CD4-positive, alpha-beta T cell (primary cell): ENCODE data around the gene GUCA1C. TPM values are rescaled to one million over a fixed set of nuclear protein-coding genes. Genes with fewer than 3 reads are reported as not detected.

ENCODE experiments used
- ATAC-seq: fragments of 200-7000 bp; cut with Tn5 transposase; one replicate; pipeline ENCODE4 v1.10.0; 2022; ENCODE audit warnings: mild to moderate bottlenecking; ENCODE audit not compliant: poor library complexity
- CTCF ChIA-PET: fragments of 350-600 bp; sonication (Branson Sonifier 250); formaldehyde crosslinking; loops from one replicate; lab custom pipeline; 2021; ENCODE audit warnings: antibody characterized with exemption, inconsistent platforms; lab: Charles Lee
- POLR2A ChIA-PET: fragments of 350-600 bp; sonication (Branson Sonifier 250); formaldehyde crosslinking; loops from one replicate; lab custom pipeline; 2021; ENCODE audit warnings: antibody characterized with exemption, inconsistent platforms; lab: Charles Lee
- DNase-seq, 14 experiments: peaks; one replicate each; pipeline ENCODE4 v3.0.0-alpha.2; 2013 to 2020; ENCODE audit warnings: mixed read lengths in 2 of 14
- H3K27ac ChIP-seq, 2 donors: one replicate each; pipeline versions ENCODE4 v1.5.1 to v1.7.0; 2013; ENCODE audit warnings: low read length in 2 of 2, low read depth in 1 of 2, mild to moderate bottlenecking in 1 of 2
- H3K27me3 ChIP-seq, 2 experiments: 1 replicate in 1 of 2; 2 replicates in 1 of 2; pipeline versions ENCODE4 v1.6.1 to v1.7.0; 2013; ENCODE audit warnings: low read length in 2 of 2, control low read depth in 1 of 2, mild to moderate bottlenecking in 1 of 2, moderate library complexity in 1 of 2; ENCODE audit not compliant: insufficient read depth in 2 of 2, control insufficient read depth in 1 of 2
- H3K36me3 ChIP-seq: one replicate; pipeline ENCODE4 v1.6.1; 2013; ENCODE audit warnings: low read length, control low read depth; ENCODE audit not compliant: insufficient read depth
- H3K4me1 ChIP-seq: one replicate; pipeline ENCODE4 v1.6.1; 2013; ENCODE audit warnings: low read length, control low read depth; ENCODE audit not compliant: insufficient read depth
- H3K4me3 ChIP-seq: one replicate; pipeline ENCODE4 v1.5.1; 2013; ENCODE audit warnings: mild to moderate bottlenecking, low read length, moderate library complexity
- H3K9me3 ChIP-seq, 2 experiments: 1 replicate in 1 of 2; 2 replicates in 1 of 2; pipeline versions ENCODE4 v1.6.1 to v1.7.0; 2013; ENCODE audit warnings: low read length in 2 of 2, mild to moderate bottlenecking in 2 of 2, control low read depth in 1 of 2, moderate library complexity in 1 of 2; ENCODE audit not compliant: control insufficient read depth in 1 of 2, insufficient read depth in 1 of 2
- H3K27ac Mint-ChIP-seq: one replicate; pipeline ENCODE4 v1.8.0; 2020; ENCODE audit warnings: mixed read lengths
- H3K27me3 Mint-ChIP-seq: one replicate; pipeline ENCODE4 v1.8.0; 2021; ENCODE audit warnings: mixed read lengths
- H3K36me3 Mint-ChIP-seq: one replicate; pipeline ENCODE4 v1.8.0; 2021; ENCODE audit warnings: low read depth, mixed read lengths
- H3K4me1 Mint-ChIP-seq: one replicate; pipeline ENCODE4 v1.8.0; 2021; ENCODE audit warnings: low read depth, mixed read lengths
- H3K4me3 Mint-ChIP-seq: one replicate; pipeline ENCODE4 v1.8.0; 2020; ENCODE audit warnings: mild to moderate bottlenecking, mixed read lengths
- H3K9me3 Mint-ChIP-seq: one replicate; pipeline ENCODE4 v1.8.0; 2020; ENCODE audit warnings: mixed read lengths
- CTCF ChIP-seq: fragments of 200-600 bp; IDR thresholded peaks from one replicate; pipeline ENCODE4 v1.8.0; 2022; ENCODE audit warnings: antibody characterized with exemption, mild to moderate bottlenecking
- intact Hi-C, 2 experiments: fragments of 100-400 bp; cut with DNase I in 1 of 2; cut with micrococcal nuclease in 1 of 2; formaldehyde crosslinking; loops; one replicate each; pipeline versions ENCODE4 v1.15.1 to v1.9.0; 2023 to 2025; cut with DNase I, micrococcal nuclease
- total RNA-seq, 174 experiments: library from RNA in 2 of 174; stranded (reverse) in 2 of 174; gene quantifications; one replicate each; pipeline ENCODE4 v1.2.3 and lab custom pipeline; 2021 to 2026

Gene GUCA1C
- total RNA-seq, 2 experiments from 2014 or later, result not detected

DNA sequence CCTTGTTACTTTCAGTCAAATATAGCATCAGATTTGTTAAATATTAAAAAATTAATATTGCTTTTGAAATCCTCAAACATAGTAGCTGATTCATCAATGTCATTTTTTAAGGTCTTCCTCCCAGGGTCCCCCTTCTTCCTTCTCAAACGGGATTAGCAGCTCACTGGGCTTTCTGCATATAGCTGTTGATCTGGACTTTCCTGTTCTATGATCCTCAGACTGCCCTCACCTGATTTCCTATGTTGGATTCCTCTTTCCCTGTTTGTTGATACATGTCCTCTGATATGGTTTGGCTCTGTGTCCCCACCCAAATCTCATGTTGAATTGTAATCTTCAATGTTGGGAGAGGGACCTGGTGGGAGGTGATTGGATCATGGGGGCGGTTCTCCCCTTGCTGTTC, 5.8 kb downstream of the GUCA1C start:
- no peak for TF ChIP-seq CTCF
- DNase-seq (no peak), ATAC-seq (no peak)
- no peak overlapping the region for H3K4me3 Mint-ChIP-seq
- no peaks in the 10 kb centered on the region for H3K9me3 Mint-ChIP-seq
- no peaks in the 10 kb centered on the region for H3K36me3 ChIP-seq
- no peaks in the 10 kb centered on the region for H3K36me3 Mint-ChIP-seq
- intact Hi-C loops, result no loop called here
- no peaks in the 10 kb centered on the region for H3K9me3 ChIP-seq
- peaks cover 0 to 5% of the 10 kb centered on the region in 2 experiments for H3K27me3 ChIP-seq
- ChIA-PET CTCF (no interaction called here), POLR2A (no interaction called here)
- H3K4me1 ChIP-seq, result no peaks in the 10 kb centered on the region
- H3K27ac Mint-ChIP-seq, result no peak overlapping the region
- H3K4me1 Mint-ChIP-seq, result no peaks in the 10 kb centered on the region
- H3K4me3 ChIP-seq, result no peak overlapping the region
- H3K27ac ChIP-seq, result no peak overlapping the region
- H3K27me3 Mint-ChIP-seq, result peaks cover 16% of the 10 kb centered on the region

DNA sequence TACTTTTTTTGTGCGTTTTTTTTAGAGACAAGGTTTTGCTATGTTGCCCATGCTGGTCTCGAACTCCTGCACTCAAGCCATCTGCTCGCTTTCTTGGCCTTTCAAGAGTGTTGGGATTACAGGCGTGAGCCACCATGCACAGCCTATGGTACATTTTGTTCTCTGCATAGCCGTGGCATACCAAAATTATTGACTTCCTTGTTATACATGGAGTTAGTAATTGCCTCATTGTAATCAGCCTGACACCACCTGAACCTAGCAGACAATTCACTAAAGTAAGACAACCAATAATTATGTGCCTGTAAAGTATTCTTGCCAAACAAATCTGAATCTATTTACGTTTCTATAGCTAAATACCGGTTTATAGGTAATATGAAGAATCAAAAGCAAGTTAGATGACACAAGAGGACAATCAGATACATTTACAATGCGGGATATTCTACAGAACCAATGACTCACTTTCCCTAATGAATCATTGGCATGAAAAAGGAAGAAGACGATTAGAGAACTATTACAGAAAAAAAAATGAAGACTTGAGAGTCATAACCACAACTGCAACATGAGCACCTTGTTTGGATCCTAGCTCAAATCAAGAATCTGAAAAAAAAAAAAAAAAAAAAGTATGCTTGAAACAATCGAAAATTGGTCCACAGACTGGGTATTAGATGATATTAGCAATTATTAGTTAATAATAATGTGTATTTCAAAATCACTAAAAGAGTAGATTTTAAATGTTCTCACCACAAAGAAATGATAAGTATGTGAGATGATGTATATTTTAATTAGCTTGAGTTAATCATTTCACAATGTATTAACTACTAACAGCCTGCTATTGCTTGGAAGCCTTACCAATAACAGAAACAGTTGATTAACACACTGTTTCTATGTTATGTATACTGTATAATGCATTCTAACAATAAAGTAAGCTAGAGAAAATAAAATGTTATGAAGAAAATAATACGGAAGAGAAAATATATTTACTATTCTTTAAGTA, 7.1 kb downstream of the GUCA1C start:
- no peak for TF ChIP-seq CTCF
- ATAC-seq (no peak), DNase-seq (no peak)
- POLR2A ChIA-PET, result no interaction called here
- H3K27me3 Mint-ChIP-seq, result peaks cover 16% of the 10 kb centered on the region
- Histone ChIP-seq H3K9me3 (no peaks in the 10 kb centered on the region), H3K4me3 (no peak overlapping the region), H3K4me1 (no peaks in the 10 kb centered on the region), H3K27me3 (peaks cover 0 to 2% of the 10 kb centered on the region in 2 experiments), H3K27ac (no peak overlapping the region), H3K36me3 (no peaks in the 10 kb centered on the region)
- H3K4me3 Mint-ChIP-seq, result no peak overlapping the region
- H3K4me1 Mint-ChIP-seq, result no peaks in the 10 kb centered on the region
- H3K9me3 Mint-ChIP-seq, result no peaks in the 10 kb centered on the region
- intact Hi-C loops, result no loop called here
- H3K36me3 Mint-ChIP-seq, result no peaks in the 10 kb centered on the region
- H3K27ac Mint-ChIP-seq, result no peak overlapping the region
- CTCF ChIA-PET, result interaction anchor here (0.6 kb wide), 1 partner anchor 1505 kb away, joined by 3 read pairs; no protein-coding TSS in a partner anchor

DNA sequence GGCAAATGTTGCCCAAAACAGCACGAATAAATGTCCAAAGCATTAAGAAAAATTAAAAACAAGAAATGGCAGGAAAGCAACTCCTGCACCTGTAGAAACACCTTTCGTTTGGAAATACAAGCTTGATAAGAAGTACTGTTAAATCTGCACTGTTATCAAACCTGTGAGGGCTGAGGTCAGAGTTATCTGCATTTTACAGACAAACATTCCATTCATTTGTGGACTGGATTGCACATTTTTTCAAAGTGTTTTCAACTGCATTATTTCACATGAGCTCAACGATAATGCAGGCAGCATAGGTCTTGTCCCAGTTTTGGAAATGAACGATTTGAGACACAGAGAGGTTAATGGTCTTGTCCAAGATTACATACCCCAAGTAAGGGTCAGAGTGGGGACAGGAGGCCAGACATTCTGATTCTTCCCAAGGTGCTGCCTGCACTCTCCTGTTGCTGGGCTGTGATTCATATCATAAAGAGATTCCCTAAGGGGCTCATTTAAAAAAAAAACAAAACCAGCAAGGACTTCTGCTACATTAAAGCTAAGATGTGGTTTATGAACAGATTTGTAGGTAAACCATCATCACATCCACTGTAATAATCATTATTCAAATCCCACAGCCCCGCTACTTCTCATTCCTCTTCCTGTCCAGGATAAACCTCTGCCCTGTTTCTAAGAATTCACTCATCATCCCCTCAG, 13.0 kb downstream of the GUCA1C start:
- no peak for TF ChIP-seq CTCF
- no peak overlapping the region for H3K27ac ChIP-seq
- H3K9me3 Mint-ChIP-seq, result no peaks in the 10 kb centered on the region
- no peaks in the 10 kb centered on the region for H3K27me3 Mint-ChIP-seq
- H3K36me3 ChIP-seq, result no peaks in the 10 kb centered on the region
- ATAC-seq (no peak), DNase-seq (no peak)
- no peaks in the 10 kb centered on the region for H3K9me3 ChIP-seq
- no peak overlapping the region for H3K4me3 Mint-ChIP-seq
- H3K27me3 ChIP-seq, result no peaks in the 10 kb centered on the region
- H3K4me1 Mint-ChIP-seq, result no peaks in the 10 kb centered on the region
- H3K36me3 Mint-ChIP-seq, result no peaks in the 10 kb centered on the region
- ChIA-PET CTCF (no interaction called here), POLR2A (no interaction called here)
- no peak overlapping the region for H3K27ac Mint-ChIP-seq
- intact Hi-C loops, result no loop called here
- no peak overlapping the region for H3K4me3 ChIP-seq
- no peaks in the 10 kb centered on the region for H3K4me1 ChIP-seq
